HCT116 (cell line): ENCODE data around the gene WSB1. TPM values are rescaled to one million over a fixed set of nuclear protein-coding genes. Genes with fewer than 3 reads are reported as not detected.

ENCODE experiments used
- ATAC-seq: fragments of 200-7000 bp; cut with Tn5 transposase; 2 replicates; pipeline ENCODE4 v1.9.1; 2020; ENCODE audit warnings: mild to moderate bottlenecking, moderate library complexity
- BruUV-seq: library from RNA; stranded (reverse); fragments of 400-500 nt; replicated peaks from 2 replicates; lab custom pipeline; 2021; lab: Mats Ljungman, UMichigan
- CTCF ChIA-PET: fragments of 300-600 bp; sonication (Branson Sonifier 250); formaldehyde crosslinking; loops from one replicate; lab custom pipeline; 2021; ENCODE audit warnings: antibody characterized with exemption; lab: Charles Lee
- POLR2A ChIA-PET: fragments of 300-600, 350-600 bp; sonication (Branson Sonifier 250); formaldehyde crosslinking; loops from one replicate; lab custom pipeline; 2021; ENCODE audit warnings: antibody characterized with exemption; lab: Charles Lee
- RAD21 ChIA-PET, 2 experiments: fragments of 300-600 bp; sonication (Branson Sonifier 250); formaldehyde crosslinking; loops; one replicate each; lab custom pipeline; 2023; ENCODE audit warnings: low total read pairs in 2 of 2; ENCODE audit not compliant: uncharacterized antibody in 2 of 2, unreplicated experiment in 2 of 2, low non-redundant PET in 1 of 2; lab: Charles Lee
- DNase-seq: peaks from one replicate; pipeline ENCODE4 v3.0.0-alpha.2; 2010; ENCODE audit warnings: low read depth, low spot score
- H2AFZ ChIP-seq: fragments of 200-600 bp; shearing (Covaris generic), sonication (generic); 2 replicates; pipeline ENCODE4 v1.6.1; 2017; ENCODE audit warnings: low read depth, mixed run types, mixed read lengths, antibody characterized with exemption, low read length; ENCODE audit not compliant: poor library complexity, severe bottlenecking
- H3K27ac ChIP-seq: 2 replicates; pipeline ENCODE4 v1.5.1; 2012; ENCODE audit warnings: low read depth, low read length
- H3K27me3 ChIP-seq: fragments of 200-600 bp; sonication (generic); 2 replicates; pipeline ENCODE4 v1.6.1; 2016; ENCODE audit warnings: mixed run types, low read length, mixed read lengths; ENCODE audit not compliant: insufficient read depth
- H3K36me3 ChIP-seq, 2 experiments: fragments of 200-500 bp in 1 of 2; fragments of 200-600 bp in 1 of 2; sonication (Bioruptor generic) in 1 of 2; sonication (generic) in 1 of 2; 2 replicates each; pipeline versions ENCODE4 v1.5.1 to v1.6.1; 2014 to 2016; ENCODE audit warnings: low read length in 2 of 2, inconsistent platforms in 1 of 2, mixed read lengths in 1 of 2, mixed run types in 1 of 2; ENCODE audit not compliant: insufficient read depth in 2 of 2, control insufficient read depth in 1 of 2
- H3K4me1 ChIP-seq, 2 experiments: fragments of 200-600 bp in 1 of 2; sonication (generic) in 1 of 2; 2 replicates each; pipeline versions ENCODE4 v1.5.1 to v1.6.1; 2012 to 2017; ENCODE audit warnings: low read length in 2 of 2, inconsistent platforms in 1 of 2, mild to moderate bottlenecking in 1 of 2, mixed read lengths in 1 of 2, mixed run types in 1 of 2, moderate library complexity in 1 of 2; ENCODE audit not compliant: insufficient read depth in 2 of 2, control insufficient read depth in 1 of 2
- H3K4me2 ChIP-seq: fragments of 200-600 bp; sonication (generic); 2 replicates; pipeline ENCODE4 v1.6.1; 2017; ENCODE audit warnings: mixed run types, low read length, mixed read lengths
- H3K4me3 ChIP-seq, 2 experiments: fragments of 200-600 bp in 1 of 2; sonication (generic) in 1 of 2; replicated peaks in 1 of 2; 2 replicates each; pipeline ENCODE4 v1.5.1; 2011 to 2016; ENCODE audit warnings: low read length in 2 of 2, control low read depth in 1 of 2, low read depth in 1 of 2, mild to moderate bottlenecking in 1 of 2, mixed read lengths in 1 of 2, mixed run types in 1 of 2
- H3K79me2 ChIP-seq: fragments of 200-600 bp; sonication (generic); 2 replicates; pipeline ENCODE4 v1.6.1; 2017; ENCODE audit warnings: mild to moderate bottlenecking, mixed run types, low read length, moderate library complexity, mixed read lengths; ENCODE audit not compliant: insufficient read depth
- H3K9ac ChIP-seq: fragments of 200-600 bp; sonication (generic); 2 replicates; pipeline ENCODE4 v1.6.1; 2016; ENCODE audit warnings: low read length, mixed read lengths
- H3K9me2 ChIP-seq: fragments of 200-600 bp; sonication (generic), shearing (Covaris generic); 2 replicates; pipeline ENCODE4 v1.6.1; 2017; ENCODE audit warnings: mixed run types, mild to moderate bottlenecking, moderate library complexity; ENCODE audit not compliant: insufficient read depth
- H3K9me3 ChIP-seq, 2 experiments: fragments of 200-500 bp in 1 of 2; fragments of 200-600 bp in 1 of 2; sonication (Bioruptor generic) in 1 of 2; sonication (generic) in 1 of 2; 2 replicates each; pipeline ENCODE4 v1.6.1; 2014 to 2017; ENCODE audit warnings: low read length in 2 of 2, mixed read lengths in 2 of 2, inconsistent platforms in 1 of 2, low read depth in 1 of 2, mild to moderate bottlenecking in 1 of 2, mixed run types in 1 of 2, moderate library complexity in 1 of 2; ENCODE audit not compliant: control insufficient read depth in 1 of 2, insufficient read depth in 1 of 2
- H4K20me1 ChIP-seq: fragments of 200-600 bp; sonication (generic), shearing (Covaris generic); 2 replicates; pipeline ENCODE4 v1.6.1; 2017; ENCODE audit warnings: mixed run types, mild to moderate bottlenecking, moderate library complexity; ENCODE audit not compliant: insufficient read depth
- CBX3 ChIP-seq: IDR thresholded peaks from 2 replicates; pipeline ENCODE4 v1.6.1; 2012; ENCODE audit warnings: low read depth
- EGR1 ChIP-seq: IDR thresholded peaks from 2 replicates; pipeline ENCODE4 v1.6.1; 2012; ENCODE audit warnings: low read depth
- EZH2 ChIP-seq: fragments of 200-600 bp; sonication (generic); IDR thresholded peaks from 2 replicates; pipeline ENCODE4 v1.6.1; 2017; ENCODE audit warnings: antibody characterized with exemption, mixed run types
- FOSL1 ChIP-seq: IDR thresholded peaks from 2 replicates; pipeline ENCODE4 v1.6.1; 2012; ENCODE audit warnings: low read depth
- TCF7L2 ChIP-seq: IDR thresholded peaks from 2 replicates; pipeline ENCODE4 v1.7.0; 2011; ENCODE audit warnings: borderline replicate concordance, inconsistent platforms; ENCODE audit not compliant: insufficient read depth, insufficient read length; ENCODE audit errors: extremely low read depth
- YY1 ChIP-seq: IDR thresholded peaks from 2 replicates; pipeline ENCODE4 v1.6.1; 2011; ENCODE audit warnings: low read length, low read depth, moderate library complexity, mild to moderate bottlenecking; ENCODE audit not compliant: insufficient replicate concordance; ENCODE audit errors: extremely low read depth
- ZBTB33 ChIP-seq: IDR thresholded peaks from 2 replicates; pipeline ENCODE4 v1.6.1; 2011; ENCODE audit warnings: mild to moderate bottlenecking, low read length, moderate library complexity; ENCODE audit not compliant: insufficient replicate concordance; ENCODE audit errors: extremely low read depth
- ZFX ChIP-seq: fragments of 450-650 bp; IDR thresholded peaks from 2 replicates; pipeline ENCODE4 v1.6.1; 2017
- ZNF274 ChIP-seq: fragments of 200-500 bp; sonication (Bioruptor generic); IDR thresholded peaks from 2 replicates; pipeline ENCODE4 v1.6.1; 2014; ENCODE audit warnings: mild to moderate bottlenecking, low read depth, low read length, inconsistent platforms
- intact Hi-C: fragments of 100-400 bp; cut with micrococcal nuclease; formaldehyde crosslinking; loops from 2 replicates; pipeline ENCODE4 v1.10.0; 2022
- total RNA-seq: library from RNA; stranded (reverse); gene quantifications from one replicate; pipeline ENCODE4 v1.2.1, GENCODE V29; 2021; ENCODE audit not compliant: unreplicated experiment
- TF ChIP-seq, protein P1 (sequence below): IDR thresholded peaks from 2 replicates; pipeline ENCODE4 v1.6.1; 2012; ENCODE audit warnings: low read depth
- TF ChIP-seq, protein P2 (sequence below): IDR thresholded peaks from 2 replicates; pipeline ENCODE4 v1.6.1; 2012

WSB1 gene
- total RNA-seq, 1 experiment from 2014 or later, result 88.0 TPM

DNA sequence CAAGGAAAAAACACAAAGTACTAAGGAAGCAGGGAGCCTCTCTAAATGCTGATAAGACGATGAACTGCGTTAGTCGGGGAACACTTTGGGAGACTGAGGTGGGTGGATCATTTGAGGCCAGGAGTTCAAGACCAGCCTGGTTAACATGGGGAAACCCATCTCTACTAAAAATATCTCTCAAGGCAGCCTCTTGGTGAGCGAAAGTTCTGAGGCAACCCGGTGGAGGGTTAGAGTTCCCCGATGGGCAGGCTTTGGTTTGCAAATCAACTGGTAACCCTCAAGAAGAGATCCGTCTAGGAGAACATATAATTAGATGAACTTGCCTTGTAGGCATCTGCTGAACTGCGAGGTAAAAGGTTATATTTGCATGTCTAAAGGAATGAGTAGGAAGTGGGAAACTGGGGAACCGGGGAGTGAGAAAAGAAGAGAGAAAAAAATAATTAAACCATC lies 44.6 kb downstream of the WSB1 start:
- no peak for TF ChIP-seq FOSL1
- TF ChIP-seq, all 23 proteins: peak for 0
- Histone ChIP-seq H3K9me2 (no peaks in the 10 kb centered on the region), H3K27me3 (no peaks in the 10 kb centered on the region), H2AFZ (no peak overlapping the region), H3K9me3 (no peaks in the 10 kb centered on the region), H3K79me2 (no peaks in the 10 kb centered on the region), H3K36me3 (no peaks in the 10 kb centered on the region), H3K9ac (no peak overlapping the region), H3K4me2 (no peak overlapping the region), H3K4me3 (no peak overlapping the region), H4K20me1 (no peaks in the 10 kb centered on the region), H3K27ac (no peak overlapping the region), H3K4me1 (peaks cover 20 to 33% of the 10 kb centered on the region in 2 experiments)
- ChIA-PET RAD21 (no interaction called here), POLR2A (interaction anchor here (0.7 kb wide), 1 partner anchor 44 kb away, joined by 3 read pairs; no protein-coding TSS in a partner anchor), CTCF (no interaction called here)
- no TSS peak for BruUV-seq
- DNase-seq (no peak), ATAC-seq (no peak)
- intact Hi-C loops, result no loop called here

DNA sequence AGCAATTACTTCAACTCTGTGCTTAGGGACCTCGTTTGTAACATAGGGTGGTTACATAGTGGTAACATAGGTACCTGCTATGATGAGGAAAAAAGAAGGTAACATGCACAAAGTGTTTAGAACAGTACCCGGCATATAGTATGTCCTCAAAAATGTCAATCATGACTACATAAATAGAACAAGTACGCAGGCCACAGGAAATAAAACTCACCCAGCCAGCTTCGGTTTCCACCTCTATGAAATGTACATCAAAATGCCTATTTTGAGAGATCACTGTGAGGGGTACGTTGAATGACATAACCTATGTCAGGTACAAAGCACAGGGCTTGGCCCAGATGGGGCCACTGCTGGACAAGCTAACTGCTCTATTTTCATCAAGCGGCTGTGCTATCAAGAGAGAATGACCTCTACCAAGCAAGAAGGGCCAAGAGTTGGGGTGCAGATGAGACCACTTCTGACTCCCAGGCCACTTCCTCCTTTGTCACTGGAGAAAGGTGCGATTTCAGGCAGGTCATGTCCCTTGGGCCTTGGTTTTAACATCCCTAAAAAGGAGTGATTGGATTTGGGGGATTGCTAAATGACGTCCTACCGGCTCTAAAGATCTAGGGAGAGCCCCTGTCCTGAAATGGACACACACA lies 45.4 kb downstream of the WSB1 start:
- DNase-seq (no peak), ATAC-seq (no peak)
- Histone ChIP-seq H3K27ac (0 out of 2 replicates have a peak overlapping the region, but pooled peaks have one; percentile 28), H4K20me1 (no peaks in the 10 kb centered on the region), H3K27me3 (no peaks in the 10 kb centered on the region), H2AFZ (no peak overlapping the region), H3K9me3 (no peaks in the 10 kb centered on the region), H3K79me2 (no peaks in the 10 kb centered on the region), H3K9ac (0 out of 2 replicates have a peak overlapping the region, but pooled peaks have one; percentile 4), H3K4me3 (0 out of 4 replicates have a peak overlapping the region, but pooled peaks of 1 of the 2 experiments have one; percentile 19), H3K9me2 (no peaks in the 10 kb centered on the region), H3K4me2 (peak overlapping the region; percentile 65), H3K4me1 (peaks cover 13 to 26% of the 10 kb centered on the region in 2 experiments), H3K36me3 (no peaks in the 10 kb centered on the region)
- CTCF ChIA-PET, result interaction anchor here (1.8 kb wide), 1 partner anchor 262 kb away, joined by 6 read pairs; no protein-coding TSS in a partner anchor
- no peak for TF ChIP-seq YY1
- TF ChIP-seq, protein P1, sequence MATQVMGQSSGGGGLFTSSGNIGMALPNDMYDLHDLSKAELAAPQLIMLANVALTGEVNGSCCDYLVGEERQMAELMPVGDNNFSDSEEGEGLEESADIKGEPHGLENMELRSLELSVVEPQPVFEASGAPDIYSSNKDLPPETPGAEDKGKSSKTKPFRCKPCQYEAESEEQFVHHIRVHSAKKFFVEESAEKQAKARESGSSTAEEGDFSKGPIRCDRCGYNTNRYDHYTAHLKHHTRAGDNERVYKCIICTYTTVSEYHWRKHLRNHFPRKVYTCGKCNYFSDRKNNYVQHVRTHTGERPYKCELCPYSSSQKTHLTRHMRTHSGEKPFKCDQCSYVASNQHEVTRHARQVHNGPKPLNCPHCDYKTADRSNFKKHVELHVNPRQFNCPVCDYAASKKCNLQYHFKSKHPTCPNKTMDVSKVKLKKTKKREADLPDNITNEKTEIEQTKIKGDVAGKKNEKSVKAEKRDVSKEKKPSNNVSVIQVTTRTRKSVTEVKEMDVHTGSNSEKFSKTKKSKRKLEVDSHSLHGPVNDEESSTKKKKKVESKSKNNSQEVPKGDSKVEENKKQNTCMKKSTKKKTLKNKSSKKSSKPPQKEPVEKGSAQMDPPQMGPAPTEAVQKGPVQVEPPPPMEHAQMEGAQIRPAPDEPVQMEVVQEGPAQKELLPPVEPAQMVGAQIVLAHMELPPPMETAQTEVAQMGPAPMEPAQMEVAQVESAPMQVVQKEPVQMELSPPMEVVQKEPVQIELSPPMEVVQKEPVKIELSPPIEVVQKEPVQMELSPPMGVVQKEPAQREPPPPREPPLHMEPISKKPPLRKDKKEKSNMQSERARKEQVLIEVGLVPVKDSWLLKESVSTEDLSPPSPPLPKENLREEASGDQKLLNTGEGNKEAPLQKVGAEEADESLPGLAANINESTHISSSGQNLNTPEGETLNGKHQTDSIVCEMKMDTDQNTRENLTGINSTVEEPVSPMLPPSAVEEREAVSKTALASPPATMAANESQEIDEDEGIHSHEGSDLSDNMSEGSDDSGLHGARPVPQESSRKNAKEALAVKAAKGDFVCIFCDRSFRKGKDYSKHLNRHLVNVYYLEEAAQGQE, result no peak
- no peak for TF ChIP-seq ZFX
- TF ChIP-seq, protein P2, sequence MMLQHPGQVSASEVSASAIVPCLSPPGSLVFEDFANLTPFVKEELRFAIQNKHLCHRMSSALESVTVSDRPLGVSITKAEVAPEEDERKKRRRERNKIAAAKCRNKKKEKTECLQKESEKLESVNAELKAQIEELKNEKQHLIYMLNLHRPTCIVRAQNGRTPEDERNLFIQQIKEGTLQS, result no peak
- TF ChIP-seq TCF7L2, result no peak
- TF ChIP-seq ZNF274, result no peak
- TF ChIP-seq ZBTB33, result no peak
- TF ChIP-seq EZH2, result no peak
- TF ChIP-seq EGR1, result no peak
- TF ChIP-seq CBX3, result no peak
- BruUV-seq, result TSS peak; percentile 72
- POLR2A ChIA-PET, result interaction anchor here (0.7 to 1.6 kb wide), 3 partner anchors 10 to 44 kb away, joined by 3 to 7 read pairs (median 5); no protein-coding TSS in a partner anchor
- RAD21 ChIA-PET, result no interaction called here
- intact Hi-C loops, result no loop called here
